Glomerular endothelial cell (primary cell): ENCODE measurements around the gene GABRA1. TPM values are rescaled to one million over a fixed set of nuclear protein-coding genes. Genes with fewer than 3 reads are reported as not detected.

Experiments
- DNase-seq: peaks from one replicate; pipeline ENCODE4 v3.0.0-alpha.2; 2011; ENCODE audit warnings: low read depth, low spot score; ENCODE audit errors: extremely low read depth
- total RNA-seq: library from RNA; depleted of rRNA; stranded (reverse); fragments of >200 nt; gene quantifications from 2 replicates; pipeline ENCODE4 v1.2.3, GENCODE V29; 2015

Gene GABRA1
- not detected in 2 replicates for total RNA-seq

DNA sequence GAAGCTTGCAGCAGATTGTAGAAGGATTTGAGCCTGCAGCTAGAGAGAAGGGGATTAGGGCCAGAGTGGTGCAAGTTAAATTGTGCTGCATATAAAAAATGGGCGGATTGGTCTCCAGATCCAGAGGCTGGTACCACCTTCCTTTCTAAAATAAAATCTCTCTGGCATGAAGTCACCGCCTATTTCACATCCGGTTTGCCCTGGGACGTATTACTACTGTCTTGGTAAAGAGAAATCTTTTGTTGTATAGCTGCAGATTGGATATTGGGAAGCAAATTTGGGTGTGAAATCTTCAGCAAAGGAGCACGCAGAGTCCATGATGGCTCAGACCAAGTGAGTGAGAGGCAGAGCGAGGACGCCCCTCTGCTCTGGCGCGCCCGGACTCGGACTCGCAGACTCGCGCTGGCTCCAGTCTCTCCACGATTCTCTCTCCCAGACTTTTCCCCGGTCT, at the start of gene GABRA1:
Gene GABRA1, plus strand, starts transcription at position 180 of the 451 bp plus-strand sequence. CDS start 2,691 bp downstream, outside the sequence.
- DNase-seq = no peak

DNA sequence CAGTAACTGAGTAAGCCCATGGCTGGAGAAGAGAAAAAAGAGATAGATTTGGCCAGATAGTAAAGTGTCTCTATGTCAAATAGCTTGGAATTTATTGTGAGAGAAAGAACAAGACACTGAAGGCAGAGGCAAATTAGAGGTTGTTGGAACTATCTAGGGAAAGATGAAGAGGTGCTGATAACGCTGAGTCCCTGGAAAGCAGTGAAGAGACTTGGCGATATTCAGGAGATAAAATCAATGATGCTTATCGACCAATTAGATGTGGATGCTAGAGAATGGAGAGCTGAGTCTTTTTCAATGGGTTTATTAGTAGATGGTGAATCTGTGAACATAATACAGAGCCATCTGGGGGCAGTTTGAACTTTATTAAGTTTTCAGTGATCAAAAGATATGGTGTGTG, 48.6 kb upstream of the GABRA1 start:
- no peak for DNase-seq

DNA sequence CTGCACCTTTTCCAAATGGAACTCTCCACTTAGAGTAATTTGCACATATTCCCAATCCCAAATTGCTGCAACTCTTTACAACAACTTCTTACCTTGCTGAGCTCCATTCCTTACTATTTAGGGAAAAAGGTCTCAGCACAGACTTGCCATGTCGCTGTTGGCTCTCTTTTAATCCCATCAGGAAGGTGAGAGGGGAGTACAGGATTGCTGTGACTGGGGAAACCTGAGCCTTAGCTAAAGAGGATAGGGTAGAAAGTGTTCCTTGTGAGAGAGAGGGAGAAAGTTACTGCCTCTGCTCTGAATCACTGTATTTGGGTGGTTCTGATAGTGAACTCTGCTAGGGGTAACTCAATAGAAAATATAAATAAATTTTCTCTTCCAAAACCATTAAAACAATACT, 43.7 kb upstream of the GABRA1 start:
- DNase-seq = no peak

DNA sequence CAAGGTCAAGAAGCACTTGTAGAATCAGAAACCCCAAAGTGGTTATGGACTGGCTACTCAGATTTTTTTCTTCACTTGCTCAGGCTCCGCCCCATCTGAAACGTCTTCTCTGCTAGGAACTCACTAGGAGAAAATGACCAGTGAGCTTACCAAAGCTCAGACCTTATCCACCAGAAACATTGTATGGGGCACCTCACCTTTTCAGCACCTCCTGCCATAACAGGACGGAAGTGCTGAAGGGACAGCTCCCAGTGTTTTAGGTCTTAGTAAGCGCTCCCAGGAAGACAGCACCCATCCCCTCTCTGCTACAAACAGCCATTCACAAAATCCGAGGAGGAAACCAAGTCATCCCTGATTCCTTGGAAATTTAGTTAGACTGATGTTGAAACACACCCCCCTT, 1.2 kb upstream of the GABRA1 start:
- DNase-seq = no peak

DNA sequence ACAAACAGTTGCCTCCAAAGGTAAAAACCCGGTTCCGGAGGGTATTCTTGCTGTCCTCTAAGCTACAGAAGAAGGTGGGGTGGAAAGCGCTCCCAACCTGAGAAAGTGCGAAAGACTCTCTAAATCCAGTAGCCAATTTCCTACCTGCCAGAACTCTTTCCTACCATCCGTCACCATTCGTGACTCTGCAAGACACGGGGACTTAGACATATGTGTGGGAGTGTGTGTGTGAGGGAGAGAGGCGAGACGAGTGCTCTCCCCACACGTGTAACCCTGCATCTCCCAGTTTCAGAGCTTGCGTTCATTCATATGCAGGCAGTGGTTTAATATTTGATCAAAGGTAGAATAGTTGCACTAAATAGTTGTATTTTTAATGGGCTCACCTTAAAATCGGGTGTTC, 473 bp upstream of the GABRA1 start:
- no peak for DNase-seq

DNA sequence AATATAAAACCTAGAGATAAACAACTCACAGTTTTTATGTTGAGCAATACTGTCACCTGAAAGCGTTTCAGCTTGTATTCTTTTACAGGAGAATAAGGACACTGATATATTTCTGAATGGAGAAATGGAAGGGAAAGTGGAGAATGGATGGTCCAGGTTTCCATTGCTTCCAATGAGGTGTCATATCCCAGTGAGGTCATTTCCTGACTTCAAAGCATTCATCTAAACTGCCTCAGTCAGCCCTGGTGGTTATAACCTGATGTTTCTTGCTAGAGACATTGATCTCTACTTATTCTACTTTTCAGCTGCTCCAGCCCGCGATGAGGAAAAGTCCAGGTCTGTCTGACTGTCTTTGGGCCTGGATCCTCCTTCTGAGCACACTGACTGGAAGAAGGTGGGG, 2.6 kb downstream of the GABRA1 start:
- no peak for DNase-seq

DNA sequence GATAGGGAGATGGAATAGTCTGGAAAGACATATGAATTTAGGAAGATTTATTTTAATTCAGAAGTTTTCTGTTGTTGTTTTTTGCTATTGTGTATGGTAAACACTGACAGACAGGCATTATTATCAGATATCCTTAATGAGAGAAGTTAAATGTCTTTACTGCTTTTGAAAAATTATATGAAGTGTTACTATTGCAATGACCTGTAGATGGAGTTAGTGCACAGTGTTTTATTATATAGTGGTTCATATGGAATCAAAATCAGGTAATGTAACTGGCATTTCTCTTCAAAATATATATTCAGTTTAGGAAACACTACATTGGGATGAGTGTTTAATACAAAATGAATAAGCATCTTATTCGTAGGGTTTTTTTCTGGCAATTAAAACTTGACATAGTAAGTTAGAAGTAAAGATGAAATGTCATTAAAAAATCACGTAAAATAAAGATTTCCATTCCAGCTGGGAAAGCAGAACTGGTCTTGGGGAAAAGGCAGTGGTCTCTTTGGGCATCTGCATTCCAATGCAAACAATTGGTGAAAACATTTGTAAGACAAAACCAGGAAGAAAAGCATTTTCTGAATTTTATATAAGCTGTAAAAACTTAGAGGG, 3.9 kb downstream of the GABRA1 start:
- DNase-seq = no peak

DNA sequence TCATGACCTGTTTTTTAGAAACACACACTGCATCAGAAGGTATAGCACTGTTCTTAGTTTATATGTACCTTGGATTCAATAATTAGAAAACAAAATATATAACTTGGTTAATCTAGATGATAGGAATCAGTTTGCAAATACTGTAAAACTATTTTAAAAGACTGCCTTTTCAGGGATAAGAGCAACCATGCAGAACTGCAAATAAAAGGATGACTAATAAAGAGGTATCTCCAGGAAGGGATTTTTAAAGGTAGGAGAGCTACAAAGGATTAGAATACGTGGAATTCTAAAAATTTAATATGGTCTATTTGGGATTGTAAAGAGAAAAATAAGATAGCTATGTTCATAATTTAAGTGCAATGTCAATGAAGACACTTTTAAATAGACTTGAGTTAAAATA, 9.4 kb downstream of the GABRA1 start:
- no peak for DNase-seq

DNA sequence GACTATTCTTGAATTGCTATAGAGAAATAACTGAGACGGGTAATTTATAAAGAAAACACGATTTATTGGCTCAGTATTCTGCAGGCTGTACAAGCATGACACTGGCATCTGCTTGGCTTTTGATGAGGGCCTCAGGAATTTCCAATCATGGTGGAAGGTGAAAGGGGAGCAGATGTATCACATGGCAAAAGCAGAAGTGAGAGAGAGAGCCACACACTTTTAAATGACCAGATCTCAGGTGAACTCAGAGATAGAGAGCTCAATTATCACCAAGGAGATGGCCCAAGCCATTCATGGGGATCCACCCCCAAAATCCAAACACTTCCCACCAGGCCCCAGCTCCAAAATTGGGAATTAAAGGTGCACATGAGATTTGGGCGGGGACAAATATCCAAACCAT, 15.3 kb downstream of the GABRA1 start:
- DNase-seq = no peak

DNA sequence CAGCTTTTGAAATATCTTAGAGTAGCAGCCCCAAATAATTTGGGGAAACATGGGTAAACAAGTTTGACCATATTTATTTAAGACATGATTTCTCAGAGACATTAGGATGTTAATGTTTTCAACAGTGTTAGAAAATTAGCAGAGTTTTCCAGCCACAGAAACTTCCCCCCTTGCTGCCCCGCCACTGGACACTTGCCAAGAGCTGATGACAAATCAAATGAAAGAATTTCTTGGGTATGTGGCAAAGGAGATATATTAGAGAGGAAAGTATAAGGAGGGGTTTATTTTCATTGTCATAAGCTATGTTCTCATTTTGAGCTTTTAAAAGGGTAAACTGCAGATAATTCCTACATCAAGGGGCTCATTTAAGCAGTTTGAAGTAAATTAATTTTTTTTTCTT, 15.9 kb downstream of the GABRA1 start:
- no peak for DNase-seq

DNA sequence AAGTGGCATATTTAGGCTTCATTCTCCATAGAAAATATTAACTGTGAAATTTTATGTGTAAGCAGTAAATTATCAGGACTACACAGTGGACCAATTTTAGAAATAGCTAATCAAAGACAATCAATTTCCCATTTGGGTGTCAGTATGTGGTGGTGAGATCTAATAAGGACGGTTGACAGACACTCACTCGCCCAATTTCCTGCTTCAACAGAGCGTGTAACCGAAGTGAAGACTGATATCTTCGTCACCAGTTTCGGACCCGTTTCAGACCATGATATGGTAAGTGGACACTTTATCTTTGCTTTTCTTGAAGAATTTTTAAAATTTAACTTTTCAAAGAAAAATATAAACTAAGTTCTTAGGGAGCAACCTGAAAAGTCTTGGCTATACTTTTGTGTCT, 17.6 kb downstream of the GABRA1 start:
- no peak for DNase-seq

DNA sequence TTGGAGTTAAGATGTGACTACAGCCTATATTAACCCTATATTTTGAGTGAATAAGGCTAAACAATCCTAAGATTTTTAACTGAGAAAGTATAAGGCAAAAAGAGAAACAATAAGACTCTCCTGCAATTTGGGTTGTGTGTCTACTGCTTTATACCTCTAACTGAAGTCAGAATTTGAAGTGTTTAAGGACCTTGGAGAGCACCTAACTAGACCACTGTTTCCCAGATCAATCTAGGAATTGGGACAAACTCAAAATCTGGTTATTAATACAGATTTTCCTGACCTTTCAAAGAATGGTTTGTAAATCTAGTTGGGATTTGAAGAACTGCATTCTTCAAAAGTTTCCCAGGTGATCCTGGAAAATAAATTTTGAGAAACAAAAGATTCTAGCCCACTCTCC, 42.1 kb downstream of the GABRA1 start:
- no peak for DNase-seq

DNA sequence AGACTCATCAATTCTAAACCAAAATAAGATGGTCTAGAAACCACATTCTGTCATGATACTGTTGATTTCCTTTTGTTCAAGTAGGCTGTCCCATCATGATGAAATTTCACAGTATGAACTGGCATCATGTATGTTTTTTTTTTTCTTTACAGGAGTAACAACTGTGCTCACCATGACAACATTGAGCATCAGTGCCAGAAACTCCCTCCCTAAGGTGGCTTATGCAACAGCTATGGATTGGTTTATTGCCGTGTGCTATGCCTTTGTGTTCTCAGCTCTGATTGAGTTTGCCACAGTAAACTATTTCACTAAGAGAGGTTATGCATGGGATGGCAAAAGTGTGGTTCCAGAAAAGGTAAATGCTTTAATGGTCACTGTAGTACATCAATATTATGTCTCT, 47.6 kb downstream of the GABRA1 start:
- DNase-seq = no peak

DNA sequence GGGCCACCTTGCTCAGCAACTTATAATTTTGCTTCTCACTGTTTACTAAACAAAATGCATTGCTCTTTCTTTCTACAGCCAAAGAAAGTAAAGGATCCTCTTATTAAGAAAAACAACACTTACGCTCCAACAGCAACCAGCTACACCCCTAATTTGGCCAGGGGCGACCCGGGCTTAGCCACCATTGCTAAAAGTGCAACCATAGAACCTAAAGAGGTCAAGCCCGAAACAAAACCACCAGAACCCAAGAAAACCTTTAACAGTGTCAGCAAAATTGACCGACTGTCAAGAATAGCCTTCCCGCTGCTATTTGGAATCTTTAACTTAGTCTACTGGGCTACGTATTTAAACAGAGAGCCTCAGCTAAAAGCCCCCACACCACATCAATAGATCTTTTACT, 49.1 kb downstream of the GABRA1 start:
- no peak for DNase-seq

DNA sequence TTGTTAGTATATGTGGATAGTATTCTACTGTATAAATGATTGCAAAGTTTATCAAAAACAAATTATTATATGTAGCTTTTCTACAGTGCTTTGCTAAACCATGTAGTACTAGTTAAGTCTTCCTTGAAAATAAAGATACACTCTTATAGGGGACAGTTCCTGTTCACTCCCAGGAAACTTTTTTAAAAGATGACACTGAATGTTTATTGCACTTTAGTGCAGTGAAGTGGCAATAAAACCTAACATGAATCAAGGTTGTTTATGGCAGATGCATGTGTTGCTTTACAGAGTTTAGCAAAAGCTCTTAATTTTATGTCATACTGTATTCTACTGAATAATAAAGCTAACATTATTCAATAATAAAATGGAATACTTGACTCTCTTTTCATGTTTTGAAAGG, 51.7 kb downstream of the GABRA1 start:
- DNase-seq = no peak

DNA sequence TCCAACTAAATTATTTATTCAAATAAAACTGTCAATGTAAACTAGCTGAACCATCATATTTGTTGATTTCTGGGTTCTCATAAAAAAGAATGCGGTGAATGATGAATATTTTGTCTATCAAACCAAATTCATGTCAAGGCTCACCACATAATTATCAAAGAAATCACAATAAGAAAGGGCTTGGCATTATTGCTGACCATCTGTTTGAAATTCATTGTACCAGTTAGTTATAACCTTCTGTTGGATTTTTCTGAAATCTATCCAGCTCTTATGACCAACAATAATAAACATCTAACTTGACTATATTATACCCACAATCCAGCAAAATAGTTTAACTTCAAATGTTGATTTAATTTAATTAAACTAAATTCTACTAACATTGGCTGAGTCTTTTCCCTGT, 53.1 kb downstream of the GABRA1 start:
- DNase-seq = no peak

DNA sequence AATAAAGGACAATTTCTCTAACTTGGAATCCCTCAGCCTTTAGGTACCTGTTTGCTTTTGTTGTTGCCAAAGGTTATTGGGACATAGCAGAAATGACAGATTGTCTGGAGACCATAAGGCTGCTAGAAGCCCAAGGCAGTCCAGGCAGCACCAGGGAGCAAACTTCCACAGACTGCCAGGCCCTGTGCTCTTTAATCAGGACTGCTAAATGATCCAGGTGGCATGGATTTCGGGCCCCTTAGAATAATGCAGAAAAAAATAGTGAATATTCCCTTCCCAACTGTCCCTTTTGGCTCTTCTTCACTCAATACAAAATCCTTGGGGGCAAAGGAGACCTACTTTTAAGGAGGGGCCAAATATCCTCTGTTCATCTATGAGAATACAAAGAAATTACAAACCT, 73.9 kb downstream of the GABRA1 start:
- no peak for DNase-seq

DNA sequence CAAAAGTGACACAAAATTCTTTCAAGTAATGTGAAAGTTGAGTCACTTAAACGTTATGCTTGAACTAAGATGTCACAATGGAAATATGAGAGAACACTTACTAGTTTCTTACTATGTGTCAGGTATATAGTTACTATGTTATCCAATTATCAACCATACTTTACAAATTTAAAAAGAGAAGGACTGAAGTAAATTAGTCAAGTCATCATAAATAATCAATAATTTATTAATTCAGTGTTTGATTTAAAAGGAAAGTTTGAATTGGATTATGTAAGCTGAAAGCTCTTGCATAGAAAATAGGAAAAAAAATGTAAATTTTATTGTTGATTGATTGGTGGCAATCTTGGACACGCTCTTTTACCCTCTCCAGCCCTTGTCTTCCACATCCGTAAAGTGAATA, 76.3 kb downstream of the GABRA1 start:
- DNase-seq = no peak

DNA sequence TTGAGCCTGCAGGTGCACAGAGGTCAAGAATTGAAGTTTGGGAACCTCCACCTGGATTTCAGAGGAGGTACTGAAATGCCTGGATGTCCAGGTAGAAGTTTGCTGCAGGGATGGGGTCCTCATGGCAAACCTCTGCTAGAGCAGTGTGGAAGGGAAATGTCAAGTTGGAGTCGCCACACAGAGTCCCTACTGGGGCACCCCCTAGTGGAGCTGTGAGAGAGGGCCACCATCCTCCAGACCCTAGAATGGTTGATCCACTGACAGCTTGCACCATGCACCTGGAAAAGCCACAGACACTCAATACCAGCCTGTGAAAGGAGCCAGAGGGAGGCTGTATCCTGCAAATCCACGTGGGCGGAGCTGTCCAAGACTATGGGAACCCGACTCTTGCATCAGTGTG, 78.0 kb downstream of the GABRA1 start:
- DNase-seq = no peak

DNA sequence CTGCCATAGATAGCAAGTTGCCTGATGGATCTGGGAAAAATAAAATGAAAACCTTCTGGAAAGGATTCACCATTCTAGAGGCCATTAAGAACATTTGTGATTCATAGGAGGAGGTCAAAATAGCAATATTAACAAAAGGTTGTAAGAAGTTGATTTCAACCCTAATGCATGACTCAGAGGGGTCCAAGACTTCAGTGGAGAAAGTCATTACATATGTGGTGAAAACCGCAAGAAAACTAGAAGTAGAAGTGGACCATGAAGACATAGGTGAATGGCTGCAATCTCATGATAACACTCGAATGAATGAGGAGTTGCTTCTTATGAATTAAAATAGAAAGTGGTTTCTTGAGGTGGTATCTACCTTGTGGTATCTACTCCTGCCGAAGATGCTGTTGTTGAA, 86.6 kb downstream of the GABRA1 start:
- DNase-seq = no peak

DNA sequence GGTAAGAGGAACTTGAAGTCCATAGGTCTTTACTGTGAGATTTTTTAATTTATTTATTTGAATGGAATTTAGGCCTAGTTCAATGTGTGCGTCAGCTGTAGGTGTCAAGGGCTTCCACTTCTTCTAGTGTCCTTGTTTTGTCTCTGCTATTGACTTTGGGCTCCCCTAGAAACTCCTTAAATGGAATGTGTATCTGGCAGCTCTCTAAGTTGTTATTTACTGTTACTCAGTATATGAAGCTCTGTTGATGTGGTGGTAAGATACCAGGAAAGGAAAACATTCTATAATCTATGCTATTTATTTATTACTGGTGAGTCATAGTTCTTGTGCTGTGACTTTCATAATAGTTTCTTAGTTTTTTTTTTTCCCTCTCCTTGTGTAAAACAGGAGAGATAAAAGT, 97.1 kb downstream of the GABRA1 start:
- no peak for DNase-seq

DNA sequence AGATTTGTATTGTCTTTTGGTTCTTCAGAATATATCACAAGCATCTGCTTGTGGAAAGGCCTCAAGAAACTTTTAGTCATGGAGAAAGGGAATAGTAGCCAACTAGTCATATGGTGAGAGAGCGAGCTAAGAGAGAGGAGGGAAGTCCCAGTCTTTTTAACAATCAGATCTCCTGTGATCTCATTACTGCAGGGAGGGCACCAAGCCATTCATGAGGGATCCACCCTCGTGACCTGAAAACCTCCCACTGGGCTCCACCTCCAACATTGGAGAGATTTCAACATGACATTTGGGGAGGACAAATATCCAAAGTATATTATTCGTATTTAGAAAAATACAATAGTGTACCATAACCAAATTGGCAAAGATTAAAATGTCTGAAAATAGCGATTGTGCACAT, 99.0 kb downstream of the GABRA1 start:
- no peak for DNase-seq
